GM19438 (cell line): ENCODE results near the gene RENBP.

Source experiments
- ATAC-seq: cut with Tn5 transposase; IDR thresholded peaks from one replicate; pipeline ENCODE4 v1.9.1; 2021; ENCODE audit warnings: low read depth; ENCODE audit not compliant: unreplicated experiment

RENBP gene

GRCh38 chrX:153971450-153972367 is 27.3 kb upstream of the RENBP start, which contains the start of gene HCFC1:
TSS of gene HCFC1 (minus strand) at chrX:153971818. CDS start at chrX:153970840, 978 bp downstream.
- peak; percentile 38 for ATAC-seq

GRCh38 chrX:153971124-153971449 is 26.6 kb upstream of the RENBP start:
- ATAC-seq = peak; percentile 35

- ATAC-seq = no peak
Observed at GRCh38 chrX:153970357-153971123, 26.1 kb upstream of the RENBP start.

GRCh38 chrX:153969904-153970356 is 25.5 kb upstream of the RENBP start:
- ATAC-seq = no peak

- no peak for ATAC-seq
Observed at GRCh38 chrX:153969125-153969903, 24.9 kb upstream of the RENBP start.

- ATAC-seq = no peak
Observed at GRCh38 chrX:153968754-153969124, 24.3 kb upstream of the RENBP start.

- ATAC-seq = no peak
Observed at GRCh38 chrX:153968255-153968654, 23.8 kb upstream of the RENBP start.

GRCh38 chrX:153967536-153968224 is 23.2 kb upstream of the RENBP start:
- ATAC-seq = no peak

GRCh38 chrX:153966841-153967535 is 22.5 kb upstream of the RENBP start:
- no peak for ATAC-seq

GRCh38 chrX:153966283-153966688 is 21.8 kb upstream of the RENBP start:
- ATAC-seq = no peak

GRCh38 chrX:153965406-153965805 is 21.0 kb upstream of the RENBP start:
- ATAC-seq = no peak

- ATAC-seq = no peak
Observed at GRCh38 chrX:153964105-153964504, 19.7 kb upstream of the RENBP start.

- ATAC-seq = no peak
Observed at GRCh38 chrX:153963546-153963945, 19.1 kb upstream of the RENBP start.

- no peak for ATAC-seq
Observed at GRCh38 chrX:153961292-153961691, 16.8 kb upstream of the RENBP start.

- no peak for ATAC-seq
Observed at GRCh38 chrX:153960786-153961185, 16.3 kb upstream of the RENBP start.

- no peak for ATAC-seq
Observed at GRCh38 chrX:153960077-153960476, 15.6 kb upstream of the RENBP start.

- no peak for ATAC-seq
Observed at GRCh38 chrX:153959649-153960048, 15.2 kb upstream of the RENBP start.

GRCh38 chrX:153958605-153959004 is 14.2 kb upstream of the RENBP start:
- no peak for ATAC-seq

GRCh38 chrX:153957224-153957623 is 12.8 kb upstream of the RENBP start:
- ATAC-seq = no peak
